DOHH2 (cell line): ENCODE measurements around the gene SLC13A2.

Experiments used
- H3F3A ChIP-seq: fragments of 200-600 bp; sonication (generic), shearing (Covaris generic); 2 replicates; pipeline ENCODE4 v1.6.0; 2016; ENCODE audit warnings: antibody characterized with exemption, mild to moderate bottlenecking; ENCODE audit not compliant: control insufficient read depth, insufficient read depth
- H3K27ac ChIP-seq: fragments of 200-600 bp; sonication (generic); 2 replicates; pipeline ENCODE4 v1.5.1; 2014; ENCODE audit warnings: low read depth, mild to moderate bottlenecking, low read length, moderate library complexity
- H3K27me3 ChIP-seq: fragments of 200-600 bp; sonication (generic); 2 replicates; pipeline ENCODE4 v1.6.1; 2014; ENCODE audit warnings: mild to moderate bottlenecking, low read length, mixed read lengths; ENCODE audit not compliant: control insufficient read depth
- H3K36me3 ChIP-seq: fragments of 200-600 bp; sonication (generic); 2 replicates; pipeline ENCODE4 v1.6.1; 2014; ENCODE audit warnings: mild to moderate bottlenecking, low read length, moderate library complexity, mixed read lengths; ENCODE audit not compliant: control insufficient read depth
- H3K4me1 ChIP-seq: fragments of 200-600 bp; sonication (generic); 2 replicates; pipeline ENCODE4 v1.6.1; 2014; ENCODE audit warnings: mild to moderate bottlenecking, low read length, mixed read lengths; ENCODE audit not compliant: control insufficient read depth
- H3K4me2 ChIP-seq: fragments of 200-600 bp; sonication (generic); 2 replicates; pipeline ENCODE4 v1.6.0; 2014; ENCODE audit warnings: mild to moderate bottlenecking, low read length, moderate library complexity
- H3K4me3 ChIP-seq: fragments of 200-600 bp; sonication (generic); 2 replicates; pipeline ENCODE4 v1.5.1; 2014; ENCODE audit warnings: mild to moderate bottlenecking, low read length, mixed read lengths
- H3K79me2 ChIP-seq: fragments of 200-600 bp; sonication (generic); 2 replicates; pipeline ENCODE4 v1.6.1; 2014; ENCODE audit warnings: mild to moderate bottlenecking, low read length, mixed read lengths; ENCODE audit not compliant: control insufficient read depth
- H3K9me2 ChIP-seq: fragments of 200-600 bp; sonication (generic); replicated peaks from 2 replicates; pipeline ENCODE4 v1.6.1; 2014; ENCODE audit warnings: mild to moderate bottlenecking, low read length, mixed read lengths; ENCODE audit not compliant: control insufficient read depth
- H3K9me3 ChIP-seq: fragments of 200-600 bp; sonication (generic); 2 replicates; pipeline ENCODE4 v1.6.1; 2014; ENCODE audit warnings: antibody characterized with exemption, low read length, mixed read lengths; ENCODE audit not compliant: control insufficient read depth, insufficient read depth
- H4K20me1 ChIP-seq: fragments of 200-600 bp; sonication (generic); 2 replicates; pipeline ENCODE4 v1.6.0; 2014; ENCODE audit warnings: low read depth, mild to moderate bottlenecking, antibody characterized with exemption, low read length, moderate library complexity; ENCODE audit not compliant: control insufficient read depth, insufficient read depth
- EZH2phosphoT487 ChIP-seq: fragments of 200-600 bp; sonication (generic); IDR thresholded peaks from 2 replicates; pipeline ENCODE4 v1.6.1; 2017; ENCODE audit warnings: borderline replicate concordance, mild to moderate bottlenecking, antibody characterized with exemption, low read length, moderate library complexity, mixed read lengths
- TF ChIP-seq, protein P1 (sequence below): fragments of 200-600 bp; sonication (generic); IDR thresholded peaks from one replicate; pipeline ENCODE4 v1.5.1; 2014; ENCODE audit warnings: antibody characterized with exemption, mild to moderate bottlenecking, low read depth, low read length; ENCODE audit not compliant: poor library complexity, severe bottlenecking

Gene SLC13A2

DNA sequence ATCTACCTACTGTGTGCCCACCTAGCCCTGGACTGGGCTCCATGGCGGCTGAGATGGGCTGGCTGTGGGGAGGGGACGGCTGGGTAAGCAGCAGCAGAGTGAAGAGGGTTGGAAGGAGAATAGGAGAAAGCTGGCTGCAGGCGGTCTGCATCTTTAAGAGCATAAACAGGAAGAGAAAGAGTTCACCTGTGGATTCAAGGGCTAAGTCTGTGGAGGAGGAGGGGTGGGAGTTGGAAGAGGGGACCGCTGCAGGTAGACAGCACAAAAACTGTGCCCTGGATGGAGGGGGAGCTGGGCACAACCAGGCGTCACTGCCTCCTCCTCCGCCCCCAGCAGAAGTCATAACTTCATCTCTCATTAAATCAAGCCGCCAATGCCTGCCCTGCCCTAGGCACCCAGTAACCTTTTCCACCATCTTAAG lies 677 bp downstream of the SLC13A2 start:
- H3K4me2 ChIP-seq, result no peak overlapping the region

DNA sequence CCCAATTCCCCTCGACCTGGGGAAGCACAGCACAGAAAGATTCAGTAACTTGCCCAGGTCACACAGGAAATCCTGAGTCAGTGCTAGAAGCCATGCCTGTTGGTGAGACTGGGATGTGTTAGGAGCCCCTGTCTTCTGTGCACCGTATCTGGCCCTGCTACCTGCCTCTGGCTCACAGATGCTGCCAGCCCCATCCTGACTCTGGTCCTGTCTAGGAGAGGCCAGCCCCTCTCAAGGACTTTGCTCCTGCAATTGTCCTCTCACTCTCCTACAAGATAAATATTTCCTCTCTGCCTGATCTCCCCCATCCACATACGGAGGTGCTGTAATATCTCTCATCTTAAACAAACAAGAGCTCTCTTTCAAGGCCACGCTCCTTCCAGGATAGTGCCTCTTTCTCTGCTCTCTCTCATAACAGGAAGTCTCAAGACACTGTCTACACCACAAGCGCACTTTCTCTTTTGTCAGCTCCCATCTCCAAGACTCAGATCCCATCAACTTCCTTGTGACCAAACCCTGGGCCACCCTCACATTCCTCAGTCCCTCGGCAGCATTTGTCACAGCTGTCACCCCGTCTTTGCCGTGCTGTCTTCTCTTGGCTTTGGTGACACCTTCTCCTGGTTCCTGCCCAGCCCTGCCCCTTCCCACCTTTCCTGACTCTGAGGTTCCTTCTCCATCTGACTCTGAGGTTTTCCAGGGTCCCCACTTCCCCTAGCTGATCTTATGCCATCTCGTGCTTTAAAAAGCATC lies 1.9 kb downstream of the SLC13A2 start:
- Histone ChIP-seq H3K27ac (no peak overlapping the region), H3K9me3 (no peaks in the 10 kb centered on the region), H3K36me3 (no peaks in the 10 kb centered on the region), H4K20me1 (no peaks in the 10 kb centered on the region), H3K9me2 (no peaks in the 10 kb centered on the region), H3K79me2 (no peaks in the 10 kb centered on the region), H3K27me3 (peaks cover 8% of the 10 kb centered on the region), H3K4me2 (no peak overlapping the region), H3K4me1 (no peaks in the 10 kb centered on the region), H3K4me3 (no peak overlapping the region), H3F3A (no peaks in the 10 kb centered on the region)
- no peak for TF ChIP-seq EZH2phosphoT487
- TF ChIP-seq, protein P1, sequence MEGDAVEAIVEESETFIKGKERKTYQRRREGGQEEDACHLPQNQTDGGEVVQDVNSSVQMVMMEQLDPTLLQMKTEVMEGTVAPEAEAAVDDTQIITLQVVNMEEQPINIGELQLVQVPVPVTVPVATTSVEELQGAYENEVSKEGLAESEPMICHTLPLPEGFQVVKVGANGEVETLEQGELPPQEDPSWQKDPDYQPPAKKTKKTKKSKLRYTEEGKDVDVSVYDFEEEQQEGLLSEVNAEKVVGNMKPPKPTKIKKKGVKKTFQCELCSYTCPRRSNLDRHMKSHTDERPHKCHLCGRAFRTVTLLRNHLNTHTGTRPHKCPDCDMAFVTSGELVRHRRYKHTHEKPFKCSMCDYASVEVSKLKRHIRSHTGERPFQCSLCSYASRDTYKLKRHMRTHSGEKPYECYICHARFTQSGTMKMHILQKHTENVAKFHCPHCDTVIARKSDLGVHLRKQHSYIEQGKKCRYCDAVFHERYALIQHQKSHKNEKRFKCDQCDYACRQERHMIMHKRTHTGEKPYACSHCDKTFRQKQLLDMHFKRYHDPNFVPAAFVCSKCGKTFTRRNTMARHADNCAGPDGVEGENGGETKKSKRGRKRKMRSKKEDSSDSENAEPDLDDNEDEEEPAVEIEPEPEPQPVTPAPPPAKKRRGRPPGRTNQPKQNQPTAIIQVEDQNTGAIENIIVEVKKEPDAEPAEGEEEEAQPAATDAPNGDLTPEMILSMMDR, result no peak

More for the DNA sequence above, 677 bp downstream of the SLC13A2 start:
- no peaks in the 10 kb centered on the region for H3K9me2 ChIP-seq
- TF ChIP-seq, protein P1, result no peak
- no peak for TF ChIP-seq EZH2phosphoT487
- no peaks in the 10 kb centered on the region for H3K4me1 ChIP-seq
- no peaks in the 10 kb centered on the region for H3K79me2 ChIP-seq
- peaks cover 14% of the 10 kb centered on the region for H3K27me3 ChIP-seq
- no peak overlapping the region for H3K4me3 ChIP-seq
- no peaks in the 10 kb centered on the region for H4K20me1 ChIP-seq
- no peaks in the 10 kb centered on the region for H3K36me3 ChIP-seq
- H3K9me3 ChIP-seq, result no peaks in the 10 kb centered on the region
- no peak overlapping the region for H3K27ac ChIP-seq
- H3F3A ChIP-seq, result no peaks in the 10 kb centered on the region

DNA sequence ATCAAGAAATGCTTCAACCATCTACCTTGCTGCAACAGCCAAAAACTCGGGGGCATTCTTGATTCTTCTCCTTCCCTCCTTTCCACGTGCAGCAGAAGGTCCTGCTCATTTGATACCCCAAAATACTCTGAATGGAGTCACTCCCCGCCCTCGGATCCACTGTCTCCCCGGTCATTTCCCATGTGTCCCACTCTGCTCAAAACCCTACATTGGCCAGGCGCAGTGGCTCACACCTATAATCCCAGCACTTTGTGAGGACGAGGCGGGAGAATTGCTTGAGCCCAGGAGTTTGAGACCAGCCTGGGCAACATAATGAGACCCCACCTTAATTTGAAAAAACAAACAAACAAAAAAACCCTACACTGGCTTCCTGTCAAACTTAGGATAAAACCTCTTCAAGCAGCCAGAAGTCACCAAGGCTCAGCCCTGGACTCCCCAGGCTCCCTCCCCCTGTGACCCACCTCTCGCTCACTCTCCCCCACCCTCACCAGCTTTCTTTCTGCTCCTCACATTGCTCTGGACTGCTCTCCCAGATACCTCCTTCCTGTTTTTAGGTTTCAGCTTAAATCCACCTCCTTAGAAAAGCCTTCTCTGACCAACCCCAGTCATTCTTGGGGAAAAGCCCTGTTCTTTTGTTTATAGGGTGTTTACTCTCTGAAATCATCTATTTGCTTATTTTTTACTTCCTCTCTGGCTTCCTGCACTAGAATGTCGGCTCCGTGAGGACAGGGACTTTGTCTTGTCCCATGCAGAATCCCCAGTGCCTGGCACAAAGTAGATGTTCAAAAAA lies 2.8 kb downstream of the SLC13A2 start:
- Histone ChIP-seq H3K36me3 (no peaks in the 10 kb centered on the region), H4K20me1 (no peaks in the 10 kb centered on the region), H3K27ac (no peak overlapping the region), H3F3A (no peaks in the 10 kb centered on the region), H3K9me3 (no peaks in the 10 kb centered on the region), H3K4me3 (no peak overlapping the region), H3K4me2 (no peak overlapping the region), H3K79me2 (no peaks in the 10 kb centered on the region), H3K9me2 (no peaks in the 10 kb centered on the region), H3K4me1 (no peaks in the 10 kb centered on the region), H3K27me3 (peaks cover 8% of the 10 kb centered on the region)
- no peak for TF ChIP-seq EZH2phosphoT487
- TF ChIP-seq, protein P1, result no peak
